NOMO-1 treated with DMSO at 0.1 percent for 48 hours (cell line): ENCODE data around the gene ROBO2.

Experiments used
- DNase-seq: peaks from one replicate; lab custom pipeline; 2025; ENCODE audit not compliant: unreplicated experiment; lab: John Stamatoyannopoulos, UW

ROBO2 gene

GRCh38 chr3:77096966-77097890, 57.3 kb downstream of the ROBO2 start:
- no peak for DNase-seq

DNA sequence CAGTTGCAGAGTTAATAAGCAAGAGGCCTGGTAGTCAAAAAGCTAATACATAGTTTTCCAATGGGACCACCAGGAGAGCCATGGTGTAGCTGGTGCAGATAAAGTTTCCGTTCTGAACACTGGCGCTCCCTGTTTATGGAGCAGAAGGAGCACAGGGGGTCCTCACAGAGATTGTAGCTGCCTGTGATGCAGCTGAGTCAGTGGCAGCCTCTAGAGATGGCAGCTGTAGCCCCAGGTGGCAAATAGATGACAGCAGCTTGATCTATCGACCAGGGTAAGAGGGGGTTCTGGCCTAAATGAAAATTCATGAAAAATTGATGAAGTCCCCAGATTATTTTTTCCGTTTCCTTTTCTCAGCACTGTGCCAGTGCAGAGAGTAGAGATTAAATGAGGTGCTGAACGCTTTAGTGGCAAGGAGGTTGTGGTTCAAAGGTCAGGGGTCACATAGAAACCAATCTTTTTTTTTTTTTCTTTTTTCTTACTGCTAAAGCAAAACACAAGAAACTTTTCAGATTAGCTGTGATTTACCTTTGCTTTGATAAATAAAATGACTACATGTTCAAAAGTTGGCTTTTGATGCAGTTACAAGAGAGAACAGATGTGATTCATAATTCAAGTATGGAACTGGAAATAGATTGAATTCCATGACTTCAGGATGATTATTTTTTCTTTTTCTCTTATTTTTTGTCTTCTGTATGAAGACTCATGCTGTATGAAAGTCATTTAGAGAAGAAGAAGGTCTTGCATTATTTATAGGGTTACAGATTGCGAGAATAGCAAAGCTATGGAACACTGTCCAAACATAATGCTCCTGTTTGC, 63.3 kb downstream of the ROBO2 start:
- DNase-seq, result no peak

DNA sequence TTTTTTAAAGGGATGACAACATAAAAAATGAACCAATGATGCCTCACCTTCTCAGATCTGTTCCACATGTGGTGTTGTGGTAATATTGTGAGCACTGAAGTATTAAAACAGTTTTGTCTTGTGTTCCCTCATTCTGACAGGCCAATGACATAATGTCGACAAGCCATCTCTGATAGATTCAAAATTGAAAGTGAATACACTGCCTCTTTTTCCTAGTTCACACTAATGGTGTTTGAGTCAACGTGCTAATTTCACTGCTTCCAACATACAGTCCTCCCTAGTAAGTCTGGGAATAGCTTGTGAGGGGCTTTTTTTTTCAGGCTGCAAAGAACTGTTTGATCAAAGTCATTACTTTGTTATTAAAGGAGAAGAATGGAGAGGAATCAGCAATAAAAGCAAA, 82.8 kb downstream of the ROBO2 start:
- DNase-seq, result no peak

GRCh38 chr3:77125966-77126365, 86.1 kb downstream of the ROBO2 start:
- DNase-seq, result no peak

DNA sequence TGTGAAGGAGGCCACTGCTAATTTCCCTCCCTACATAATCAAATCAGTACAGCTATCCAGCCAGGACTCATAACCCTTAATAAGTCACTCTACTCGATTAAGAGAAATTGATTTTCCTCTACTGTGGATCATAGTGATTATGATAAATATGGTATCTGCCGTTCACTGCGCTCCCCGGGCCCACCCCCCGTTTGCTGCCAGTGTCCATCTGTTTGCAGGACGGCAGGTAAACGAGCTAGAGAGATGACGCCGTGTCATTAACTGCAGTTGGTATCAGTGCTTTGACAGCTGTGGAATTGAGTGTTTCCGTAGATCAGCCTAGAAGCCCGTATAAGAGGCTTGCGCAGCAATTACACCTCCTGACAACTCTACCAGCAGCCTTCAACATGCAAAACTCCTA, 94.9 kb downstream of the ROBO2 start:
- no peak for DNase-seq

DNA sequence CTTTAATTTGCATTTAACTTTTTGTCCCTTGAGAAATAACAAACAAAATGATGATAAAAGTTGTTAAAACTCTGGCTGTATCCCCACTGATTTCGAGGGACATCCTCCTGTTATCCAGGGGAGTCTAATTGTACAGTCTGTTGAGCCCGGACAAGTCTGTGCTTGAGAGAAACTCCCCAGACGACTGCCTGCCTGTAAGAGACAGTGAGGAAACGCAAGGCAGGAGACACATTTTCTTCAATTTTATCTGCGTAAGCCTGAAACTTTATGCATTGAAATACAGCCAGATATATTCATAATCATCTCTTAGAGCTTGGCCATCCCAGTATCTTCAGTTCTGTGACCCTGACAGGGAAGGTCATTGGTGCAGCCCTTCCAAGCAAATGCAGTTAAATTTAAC, 97.7 kb downstream of the ROBO2 start:
- no peak for DNase-seq

DNA sequence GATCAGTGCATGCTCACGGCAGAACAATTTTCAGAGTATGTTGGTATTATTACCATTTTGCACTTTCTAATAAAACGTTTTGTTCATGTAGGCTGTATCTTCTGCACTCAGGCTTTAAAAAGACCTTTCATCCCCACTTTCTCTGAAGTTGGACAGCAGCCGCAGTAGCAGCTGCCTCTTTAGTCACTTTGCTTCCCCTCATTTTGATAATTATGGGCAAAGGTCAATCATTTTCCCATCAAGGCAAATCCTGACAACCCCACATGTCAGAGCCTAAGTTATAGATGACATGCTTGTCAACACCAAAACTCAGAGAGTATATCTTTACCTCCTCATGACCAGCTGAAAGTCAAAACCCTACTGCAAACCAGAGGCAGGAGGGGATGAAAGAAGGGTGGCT, 99.7 kb downstream of the ROBO2 start:
- DNase-seq, result no peak

- no peak for DNase-seq
Measured at GRCh38 chr3:77141423-77141822, 101.5 kb downstream of the ROBO2 start.

GRCh38 chr3:77142578-77142977, 102.7 kb downstream of the ROBO2 start:
- no peak for DNase-seq

DNA sequence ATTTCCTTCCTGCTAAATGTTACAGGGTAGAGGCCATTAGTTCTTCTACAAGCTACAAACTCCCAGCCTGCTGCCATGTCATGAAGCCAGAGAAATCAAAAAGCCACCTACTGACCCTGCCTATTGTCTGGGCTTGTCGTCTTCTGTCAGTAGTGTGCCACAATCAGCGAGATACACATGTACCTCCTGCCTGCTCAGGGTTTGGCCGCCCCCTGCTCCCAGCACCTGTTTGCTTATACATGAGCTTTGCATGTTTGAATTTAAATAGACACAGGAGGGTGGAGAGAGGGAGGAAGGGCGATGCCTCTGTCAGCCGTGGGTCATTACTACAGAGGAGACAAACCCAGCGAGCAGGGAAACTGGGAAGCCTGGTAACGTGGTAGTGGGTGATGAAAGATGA, 106.1 kb downstream of the ROBO2 start:
- no peak for DNase-seq

DNA sequence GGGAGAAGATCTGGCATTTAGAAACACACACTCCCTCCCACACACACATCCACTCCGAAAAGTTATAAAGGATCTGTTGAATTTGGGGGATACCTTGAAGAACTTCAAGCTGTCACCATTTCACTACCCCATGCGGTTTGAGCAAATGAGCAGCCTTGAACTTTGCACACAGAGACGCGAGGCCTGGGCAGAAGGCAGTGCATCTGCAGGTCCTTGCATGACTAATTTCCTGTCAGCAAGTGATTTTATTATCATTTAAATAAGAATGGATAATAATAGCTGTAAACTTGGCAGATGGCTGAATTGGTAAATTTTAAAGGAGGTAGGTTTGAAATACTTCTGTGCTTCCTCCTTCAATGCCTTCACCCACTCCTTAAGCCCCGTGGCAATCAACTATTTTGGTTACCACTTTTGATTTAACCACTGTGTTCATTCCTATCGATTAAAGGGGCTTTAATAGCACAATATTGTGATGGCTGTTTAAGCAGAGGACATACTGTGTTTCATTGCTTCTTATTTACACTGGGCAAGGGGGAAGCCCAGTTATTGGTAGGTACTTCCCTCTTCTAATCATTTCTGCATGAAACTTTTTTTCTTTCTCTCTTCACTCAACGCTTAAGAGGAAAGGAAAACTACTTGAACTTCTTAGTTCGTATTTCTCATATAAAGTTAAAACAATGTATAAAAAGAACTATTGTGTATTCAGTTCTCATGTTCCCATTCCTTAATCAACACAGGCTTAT, 108.1 kb downstream of the ROBO2 start:
- no peak for DNase-seq

GRCh38 chr3:77149382-77149781, 109.5 kb downstream of the ROBO2 start:
- DNase-seq, result no peak

GRCh38 chr3:77150028-77150427, 110.1 kb downstream of the ROBO2 start:
- no peak for DNase-seq

GRCh38 chr3:77150759-77151158, 110.9 kb downstream of the ROBO2 start:
- DNase-seq, result no peak

GRCh38 chr3:77158730-77159581, 119.1 kb downstream of the ROBO2 start:
- no peak for DNase-seq

- DNase-seq, result no peak
Measured at GRCh38 chr3:77160931-77161497, 121.1 kb downstream of the ROBO2 start.

GRCh38 chr3:77169823-77170222, 129.9 kb downstream of the ROBO2 start:
- DNase-seq, result no peak

GRCh38 chr3:77171026-77171425, 131.1 kb downstream of the ROBO2 start:
- DNase-seq, result no peak

- DNase-seq, result no peak
Measured at GRCh38 chr3:77179762-77180161, 139.9 kb downstream of the ROBO2 start.

DNA sequence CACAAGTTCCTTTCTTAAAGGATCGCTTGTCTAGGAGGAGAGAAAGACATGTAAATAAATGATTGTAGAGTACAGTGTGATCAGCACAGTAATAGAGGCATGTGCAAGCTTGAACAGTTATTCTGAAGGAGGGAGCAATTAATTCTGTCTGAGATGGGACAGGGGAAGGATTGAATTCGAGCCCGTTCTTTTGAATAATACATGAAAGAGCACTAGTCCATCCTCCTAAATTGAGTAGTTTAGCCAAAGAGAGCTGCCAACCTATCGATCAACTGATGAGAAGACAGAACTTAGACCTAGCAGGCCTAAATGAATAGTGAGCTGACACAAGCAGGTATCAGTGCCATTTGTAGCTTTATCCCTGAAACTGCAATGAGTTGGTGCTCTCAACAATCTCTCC, 142.4 kb downstream of the ROBO2 start:
- no peak for DNase-seq
